ENCODE measurements around the gene NOXO1.

GRCh38 chr16:2025251-2025650 is 44.0 kb upstream of the NOXO1 start:
- TF ChIP-seq CTCF (IDR thresholded peaks at IDR 0.05) (no peak), POLR2AphosphoS5 (IDR thresholded peaks at IDR 0.05) (no peak), POLR2A (IDR thresholded peaks at IDR 0.05) (no peak)

Data from breast epithelium (tissue), 3 donors.